KOPT-K1 (cell line): ENCODE data around the gene ZMYND15.
"Not testable (repeated sequence)": the region's sequence is repeated elsewhere in the genome, so short reads cannot be mapped to it uniquely, and the experiment has no call there.

ENCODE experiments used
- H3K27ac ChIP-seq: fragments of 200-600 bp; sonication (generic); 2 replicates; pipeline ENCODE4 v1.5.1; 2016; ENCODE audit warnings: antibody characterized with exemption, mild to moderate bottlenecking, low read depth, low read length; ENCODE audit not compliant: poor library complexity, severe bottlenecking
- H3K36me3 ChIP-seq: fragments of 200-600 bp; sonication (generic); 2 replicates; pipeline ENCODE4 v1.5.1; 2017; ENCODE audit warnings: antibody characterized with exemption, mild to moderate bottlenecking, low read length, moderate library complexity; ENCODE audit not compliant: insufficient read depth
- H3K9me3 ChIP-seq: fragments of 200-600 bp; sonication (generic); 2 replicates; pipeline ENCODE4 v1.5.1; 2017; ENCODE audit warnings: antibody characterized with exemption, low read length, mild to moderate bottlenecking; ENCODE audit not compliant: insufficient read depth, poor library complexity, severe bottlenecking

The ZMYND15 gene

GRCh38 chr17:4739122-4740024, at the start of gene ZMYND15, which contains the start of gene CXCL16:
Gene ZMYND15 (plus strand): TSS chr17:4739833. CDS start chr17:4740549, 716 bp downstream.
Gene CXCL16 (minus strand): TSS chr17:4739928. CDS start chr17:4739339, 589 bp downstream.
- no peaks in the 10 kb centered on the region for H3K36me3 ChIP-seq
- H3K27ac ChIP-seq = no peak within 1 kb of the TSS
- H3K9me3 ChIP-seq = no peaks in the 10 kb centered on the region

- H3K36me3 ChIP-seq = peaks cover 88% of the 10 kb centered on the region
- H3K9me3 ChIP-seq = not testable (repeated sequence)
Observed at GRCh38 chr17:4689872-4690271, 49.8 kb upstream of the ZMYND15 start.

GRCh38 chr17:4690745-4691144, 48.9 kb upstream of the ZMYND15 start:
- Histone ChIP-seq H3K36me3 (peaks cover 86% of the 10 kb centered on the region), H3K27ac (no peak overlapping the region), H3K9me3 (no peaks in the 10 kb centered on the region)

More at GRCh38 chr17:4689872-4690271, 49.8 kb upstream of the ZMYND15 start:
- H3K27ac ChIP-seq = not testable (repeated sequence)

GRCh38 chr17:4691686-4692085, 47.9 kb upstream of the ZMYND15 start:
- peaks cover 86% of the 10 kb centered on the region for H3K36me3 ChIP-seq
- no peak overlapping the region for H3K27ac ChIP-seq
- H3K9me3 ChIP-seq = no peaks in the 10 kb centered on the region

GRCh38 chr17:4693416-4693815, 46.2 kb upstream of the ZMYND15 start:
- H3K27ac ChIP-seq = no peak overlapping the region
- no peaks in the 10 kb centered on the region for H3K9me3 ChIP-seq
- peaks cover 87% of the 10 kb centered on the region for H3K36me3 ChIP-seq

- Histone ChIP-seq H3K36me3 (peaks cover 76% of the 10 kb centered on the region), H3K27ac (no peak overlapping the region), H3K9me3 (no peaks in the 10 kb centered on the region)
Observed at GRCh38 chr17:4696437-4696805, 43.2 kb upstream of the ZMYND15 start.

GRCh38 chr17:4699401-4700056, 40.1 kb upstream of the ZMYND15 start:
- not testable (repeated sequence) for H3K9me3 ChIP-seq, H3K27ac ChIP-seq
- peaks cover 60% of the 10 kb centered on the region for H3K36me3 ChIP-seq

- Histone ChIP-seq H3K27ac (no peak overlapping the region), H3K36me3 (peaks cover 47% of the 10 kb centered on the region), H3K9me3 (no peaks in the 10 kb centered on the region)
Observed at GRCh38 chr17:4701116-4701515, 38.5 kb upstream of the ZMYND15 start.

- Histone ChIP-seq H3K27ac (peak overlapping the region; percentile 76), H3K9me3 (no peaks in the 10 kb centered on the region), H3K36me3 (peaks cover 25% of the 10 kb centered on the region)
Observed at GRCh38 chr17:4703330-4703691, 36.3 kb upstream of the ZMYND15 start.

GRCh38 chr17:4704574-4704907, 35.1 kb upstream of the ZMYND15 start:
- H3K27ac ChIP-seq = peak overlapping the region; percentile 76
- H3K9me3 ChIP-seq = not testable (repeated sequence)
- H3K36me3 ChIP-seq = peaks cover 18% of the 10 kb centered on the region

GRCh38 chr17:4704991-4705390, 34.6 kb upstream of the ZMYND15 start:
- H3K36me3 ChIP-seq = peaks cover 17% of the 10 kb centered on the region
- H3K9me3 ChIP-seq = no peaks in the 10 kb centered on the region
- peak overlapping the region; percentile 76 for H3K27ac ChIP-seq

- Histone ChIP-seq H3K9me3 (no peaks in the 10 kb centered on the region), H3K27ac (no peak overlapping the region), H3K36me3 (peaks cover 7% of the 10 kb centered on the region)
Observed at GRCh38 chr17:4706121-4706520, 33.5 kb upstream of the ZMYND15 start.

- H3K9me3 ChIP-seq = no peaks in the 10 kb centered on the region
- no peaks in the 10 kb centered on the region for H3K36me3 ChIP-seq
- peak overlapping the region; percentile 26 for H3K27ac ChIP-seq
Observed at GRCh38 chr17:4708436-4708835, 31.2 kb upstream of the ZMYND15 start.

GRCh38 chr17:4709794-4710692, 29.6 kb upstream of the ZMYND15 start, which contains the start of gene ARRB2:
Gene ARRB2 (plus strand): TSS chr17:4710632. CDS start chr17:4710722, 90 bp downstream.
- peak within 1 kb of the TSS; percentile 75 for H3K27ac ChIP-seq
- H3K9me3 ChIP-seq = no peaks in the 10 kb centered on the region
- no peaks in the 10 kb centered on the region for H3K36me3 ChIP-seq
